Keratinocyte (primary cell): ENCODE results near the gene CYP2A6. TPM values are rescaled to one million over a fixed set of nuclear protein-coding genes. Genes with fewer than 3 reads are reported as not detected.

ENCODE experiments used
- DNase-seq: peaks from one replicate; pipeline ENCODE4 v3.0.0-alpha.2; 2011; ENCODE audit warnings: low read depth, missing footprints, low spot score
- FAIRE-seq: peaks from 2 replicates; lab custom pipeline; 2011; peaks lifted over from hg19 to GRCh38; lab: Jason Lieb, UNC
- H2AFZ ChIP-seq: 2 replicates; pipeline ENCODE4 v1.6.0; 2012; ENCODE audit warnings: low read length, control low read depth, inconsistent platforms; ENCODE audit not compliant: control insufficient read depth
- H3K27ac ChIP-seq: 2 replicates; pipeline ENCODE4 v1.5.1; 2011; ENCODE audit warnings: low read length; ENCODE audit not compliant: control insufficient read depth, insufficient read depth
- H3K27me3 ChIP-seq: 3 replicates; pipeline ENCODE4 v1.6.0; 2011; ENCODE audit warnings: low read length; ENCODE audit not compliant: control insufficient read depth, insufficient read depth; ENCODE audit errors: extremely low read depth
- H3K36me3 ChIP-seq, 2 experiments: 2 replicates in 1 of 2; 3 replicates in 1 of 2; pipeline ENCODE4 v1.5.1; 2011; ENCODE audit warnings: low read length in 2 of 2, mild to moderate bottlenecking in 1 of 2; ENCODE audit not compliant: control insufficient read depth in 2 of 2, insufficient read depth in 2 of 2; ENCODE audit errors: extremely low read depth in 1 of 2
- H3K4me1 ChIP-seq: 3 replicates; pipeline ENCODE4 v1.5.1; 2011; ENCODE audit warnings: low read length; ENCODE audit not compliant: control insufficient read depth, insufficient read depth; ENCODE audit errors: extremely low read depth
- H3K4me2 ChIP-seq: 3 replicates; pipeline ENCODE4 v1.6.0; 2011; ENCODE audit warnings: low read depth, low read length; ENCODE audit not compliant: control insufficient read depth, insufficient read depth; ENCODE audit errors: extremely low read depth
- H3K4me3 ChIP-seq, 3 experiments: fragments of 200-600 bp in 1 of 3; sonication (generic) in 1 of 3; 2 replicates in 2 of 3; 3 replicates in 1 of 3; pipeline ENCODE4 v1.5.1; 2011 to 2016; ENCODE audit warnings: low read length in 3 of 3, mild to moderate bottlenecking in 3 of 3, control low read depth in 2 of 3, inconsistent platforms in 1 of 3, low read depth in 1 of 3, mixed read lengths in 1 of 3, mixed run types in 1 of 3, moderate library complexity in 1 of 3; ENCODE audit not compliant: control insufficient read depth in 2 of 3, insufficient read depth in 2 of 3; ENCODE audit errors: extremely low read depth in 1 of 3
- H3K79me2 ChIP-seq: 2 replicates; pipeline ENCODE4 v1.6.0; 2012; ENCODE audit warnings: low read length; ENCODE audit not compliant: control insufficient read depth, insufficient read depth
- H3K9ac ChIP-seq: 3 replicates; pipeline ENCODE4 v1.6.0; 2011; ENCODE audit warnings: low read length; ENCODE audit not compliant: control insufficient read depth, insufficient read depth; ENCODE audit errors: extremely low read depth
- H3K9me1 ChIP-seq: 3 replicates; pipeline ENCODE4 v1.6.0; 2011; ENCODE audit warnings: low read length; ENCODE audit not compliant: control insufficient read depth, insufficient read depth; ENCODE audit errors: extremely low read depth
- H3K9me3 ChIP-seq: 2 replicates; pipeline ENCODE4 v1.5.1; 2012; ENCODE audit warnings: low read depth, low read length; ENCODE audit not compliant: control insufficient read depth
- H4K20me1 ChIP-seq: 3 replicates; pipeline ENCODE4 v1.6.0; 2011; ENCODE audit warnings: low read length; ENCODE audit not compliant: control insufficient read depth, insufficient read depth; ENCODE audit errors: extremely low read depth
- CTCF ChIP-seq, 3 experiments: IDR thresholded peaks in 1 of 3; conservative IDR thresholded peaks in 1 of 3; optimal IDR thresholded peaks in 1 of 3; 2 replicates in 2 of 3; 3 replicates in 1 of 3; pipeline versions ENCODE3 to v1.5.1; 2011; ENCODE audit warnings: low read length in 3 of 3, mild to moderate bottlenecking in 3 of 3, moderate library complexity in 2 of 3, control low read depth in 1 of 3, inconsistent platforms in 1 of 3; ENCODE audit not compliant: insufficient read depth in 2 of 3; ENCODE audit errors: extremely low read depth in 1 of 3
- EZH2 ChIP-seq: IDR thresholded peaks from one replicate; pipeline ENCODE4 v1.6.1; 2012; ENCODE audit warnings: inconsistent platforms, mild to moderate bottlenecking, low read length, moderate library complexity
- dilution Hi-C: fragments of 300-500 bp; cut with MboI; formaldehyde crosslinking; loops from one replicate; pipeline ENCODE4 v1.7.0; 2020; ENCODE audit warnings: low sequenced_read_pairs; ENCODE audit not compliant: extremely low pct_ligation_motif_present
- polyA plus RNA-seq, 5 experiments: library from polyadenylated mRNA; depleted of rRNA in 3 of 5; stranded (reverse) in 3 of 5; stranded (forward) in 1 of 5; unstranded in 1 of 5; fragments of >200 nt; gene quantifications; 1 replicate in 1 of 5; 2 replicates in 3 of 5; 3 replicates in 1 of 5; pipeline versions ENCODE4 v1.2.1 to v1.2.3, GENCODE V29; 2011 to 2012; ENCODE audit warnings: missing spikeins in 2 of 5, low read depth in 1 of 5, low replicate concordance in 1 of 5

The CYP2A6 gene
- polyA plus RNA-seq, 1 donor (not counting 4 experiments of a cell fraction or from before 2014, with no cell fraction given) = not detected

- dilution Hi-C loops = no loop called here
- H3K4me3 ChIP-seq = no peak overlapping the region
- peaks cover 57% of the 10 kb centered on the region for H3K4me1 ChIP-seq
- no peak for FAIRE-seq
- H4K20me1 ChIP-seq = peaks cover 42% of the 10 kb centered on the region
- no peak for DNase-seq
- no peak overlapping the region for H3K4me2 ChIP-seq
- H3K9me1 ChIP-seq = peaks cover 10% of the 10 kb centered on the region
- no peak overlapping the region for H3K27ac ChIP-seq
- no peak overlapping the region for H3K9ac ChIP-seq
- peaks cover 46 to 59% of the 10 kb centered on the region in 2 experiments for H3K36me3 ChIP-seq
- H2AFZ ChIP-seq = no peak overlapping the region
- H3K9me3 ChIP-seq = no peaks in the 10 kb centered on the region
- H3K27me3 ChIP-seq = no peaks in the 10 kb centered on the region
- peaks cover 69% of the 10 kb centered on the region for H3K79me2 ChIP-seq
- no peak for TF ChIP-seq EZH2
- TF ChIP-seq CTCF (optimal IDR thresholded peaks at IDR 0.05 in 1 of 3, IDR thresholded peaks at IDR 0.05 in 1 of 3, conservative IDR thresholded peaks at IDR 0.05 in 1 of 3; ENCODE audit: extremely low read depth in 1 of 3, insufficient read depth in 2 of 3, low read length in 3 of 3) = peak in 1 of 3 experiments; percentile 29
Measured at GRCh38 chr19:40804783-40805242, 45.4 kb downstream of the CYP2A6 start.

- no peak for FAIRE-seq
- H3K4me2 ChIP-seq = peak overlapping the region; percentile 12
- no peak overlapping the region for H3K9ac ChIP-seq
Measured at GRCh38 chr19:40803857-40804782, 46.1 kb downstream of the CYP2A6 start.

More at GRCh38 chr19:40803857-40804782, 46.1 kb downstream of the CYP2A6 start:
- Histone ChIP-seq H4K20me1 (peaks cover 42% of the 10 kb centered on the region), H3K9me3 (no peaks in the 10 kb centered on the region), H3K36me3 (peaks cover 45 to 59% of the 10 kb centered on the region in 2 experiments), H3K4me1 (peaks cover 57% of the 10 kb centered on the region), H3K4me3 (no peak overlapping the region), H3K27me3 (no peaks in the 10 kb centered on the region), H2AFZ (no peak overlapping the region), H3K79me2 (peaks cover 74% of the 10 kb centered on the region), H3K9me1 (peaks cover 10% of the 10 kb centered on the region), H3K27ac (no peak overlapping the region)
- dilution Hi-C loops = no loop called here
- TF ChIP-seq EZH2 (no peak), CTCF (optimal IDR thresholded peaks at IDR 0.05 in 1 of 3, IDR thresholded peaks at IDR 0.05 in 1 of 3, conservative IDR thresholded peaks at IDR 0.05 in 1 of 3; ENCODE audit: extremely low read depth in 1 of 3, insufficient read depth in 2 of 3, low read length in 3 of 3) (no peak)
- no peak for DNase-seq
